ENCODE results near the gene CSNK1D.

The CSNK1D gene

DNA sequence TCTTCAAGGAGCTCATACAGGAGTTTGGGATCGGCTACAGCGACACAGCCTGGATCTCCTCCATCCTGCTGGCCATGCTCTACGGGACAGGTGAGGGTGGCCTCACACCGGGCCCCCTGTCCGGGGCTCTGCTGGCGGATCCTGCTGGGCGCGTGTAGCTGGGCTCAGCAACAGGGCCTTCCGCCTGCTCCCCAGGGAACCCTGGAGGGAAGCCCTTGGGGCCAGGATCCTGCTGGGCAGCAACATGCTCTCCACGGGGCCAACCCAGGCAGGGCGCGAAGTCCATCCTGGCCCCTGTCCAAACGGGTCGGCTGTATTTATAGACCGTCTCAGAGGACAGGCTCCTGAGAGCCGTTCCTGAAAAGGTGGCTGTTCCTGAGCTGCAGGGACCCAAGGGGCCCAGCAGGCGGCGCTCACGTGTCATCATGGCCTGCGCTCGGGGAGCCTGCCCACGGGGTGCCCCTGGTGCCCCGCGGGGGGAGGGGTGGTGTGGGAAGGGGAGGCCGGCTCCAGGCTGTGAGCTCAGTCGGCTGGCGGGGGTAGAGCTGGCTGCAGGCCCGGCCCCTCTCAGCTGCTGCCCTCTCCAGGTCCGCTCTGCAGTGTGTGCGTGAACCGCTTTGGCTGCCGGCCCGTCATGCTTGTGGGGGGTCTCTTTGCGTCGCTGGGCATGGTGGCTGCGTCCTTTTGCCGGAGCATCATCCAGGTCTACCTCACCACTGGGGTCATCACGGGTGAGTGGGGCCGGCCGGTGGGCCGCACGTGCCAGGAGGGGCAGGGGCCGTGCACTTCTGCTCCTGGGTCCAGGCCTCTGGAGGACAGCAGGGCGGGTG is 37.1 kb downstream of the CSNK1D start (continued):
- TF ChIP-seq, protein P1, sequence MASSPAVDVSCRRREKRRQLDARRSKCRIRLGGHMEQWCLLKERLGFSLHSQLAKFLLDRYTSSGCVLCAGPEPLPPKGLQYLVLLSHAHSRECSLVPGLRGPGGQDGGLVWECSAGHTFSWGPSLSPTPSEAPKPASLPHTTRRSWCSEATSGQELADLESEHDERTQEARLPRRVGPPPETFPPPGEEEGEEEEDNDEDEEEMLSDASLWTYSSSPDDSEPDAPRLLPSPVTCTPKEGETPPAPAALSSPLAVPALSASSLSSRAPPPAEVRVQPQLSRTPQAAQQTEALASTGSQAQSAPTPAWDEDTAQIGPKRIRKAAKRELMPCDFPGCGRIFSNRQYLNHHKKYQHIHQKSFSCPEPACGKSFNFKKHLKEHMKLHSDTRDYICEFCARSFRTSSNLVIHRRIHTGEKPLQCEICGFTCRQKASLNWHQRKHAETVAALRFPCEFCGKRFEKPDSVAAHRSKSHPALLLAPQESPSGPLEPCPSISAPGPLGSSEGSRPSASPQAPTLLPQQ (tag by site-specific recombination; IDR thresholded peaks at IDR 0.05) = 0 out of 2 replicates have a peak, but pooled peaks have one; percentile 36
- TF ChIP-seq, protein P2, sequence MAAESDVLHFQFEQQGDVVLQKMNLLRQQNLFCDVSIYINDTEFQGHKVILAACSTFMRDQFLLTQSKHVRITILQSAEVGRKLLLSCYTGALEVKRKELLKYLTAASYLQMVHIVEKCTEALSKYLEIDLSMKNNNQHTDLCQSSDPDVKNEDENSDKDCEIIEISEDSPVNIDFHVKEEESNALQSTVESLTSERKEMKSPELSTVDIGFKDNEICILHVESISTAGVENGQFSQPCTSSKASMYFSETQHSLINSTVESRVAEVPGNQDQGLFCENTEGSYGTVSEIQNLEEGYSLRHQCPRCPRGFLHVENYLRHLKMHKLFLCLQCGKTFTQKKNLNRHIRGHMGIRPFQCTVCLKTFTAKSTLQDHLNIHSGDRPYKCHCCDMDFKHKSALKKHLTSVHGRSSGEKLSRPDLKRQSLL (tag by site-specific recombination; IDR thresholded peaks at IDR 0.05) = peak; percentile 76
- TF ChIP-seq GLIS2 (tag by site-specific recombination; IDR thresholded peaks at IDR 0.05) (peak; percentile 98), ZNF266 (tag by site-specific recombination; IDR thresholded peaks at IDR 0.05; ENCODE audit: low read depth) (no peak), ZSCAN30 (tag by site-specific recombination; IDR thresholded peaks at IDR 0.05) (peak; percentile 83), ZNF707 (tag by site-specific recombination; IDR thresholded peaks at IDR 0.05) (no peak), ZNF560 (tag by site-specific recombination; IDR thresholded peaks at IDR 0.05; ENCODE audit: borderline replicate concordance) (no peak), REST (tag by site-specific recombination; IDR thresholded peaks at IDR 0.05) (0 out of 2 replicates have a peak, but pooled peaks have one; percentile 34), FEZF1 (tag by site-specific recombination; IDR thresholded peaks at IDR 0.05) (no peak), ZNF513 (tag by site-specific recombination; IDR thresholded peaks at IDR 0.05) (no peak), GLIS1 (tag by site-specific recombination; IDR thresholded peaks at IDR 0.05) (peak; percentile 98), ZNF596 (tag by site-specific recombination; IDR thresholded peaks at IDR 0.05) (0 out of 2 replicates have a peak, but pooled peaks have one; percentile 11), YY2 (tag by site-specific recombination; IDR thresholded peaks at IDR 0.05) (no peak; the same call in 1 of the 2 replicates), KLF7 (tag by site-specific recombination; IDR thresholded peaks at IDR 0.05; ENCODE audit: borderline replicate concordance) (no peak), ZNF501 (tag by site-specific recombination; IDR thresholded peaks at IDR 0.05) (no peak), SP7 (tag by site-specific recombination; IDR thresholded peaks at IDR 0.05) (peak; percentile 32; the same call in 1 of the 2 replicates), ZNF521 (tag by site-specific recombination; IDR thresholded peaks at IDR 0.05) (no peak), SP3 (tag by site-specific recombination; IDR thresholded peaks at IDR 0.05) (no peak), ZNF561 (tag by site-specific recombination; IDR thresholded peaks at IDR 0.05; ENCODE audit: borderline replicate concordance) (peak; percentile 50; the same call in 1 of the 2 replicates), ZEB2 (tag by site-specific recombination; IDR thresholded peaks at IDR 0.05) (peak; percentile 40; the same call in 1 of the 2 replicates), ZNF138 (tag by site-specific recombination; IDR thresholded peaks at IDR 0.05; ENCODE audit: borderline replicate concordance) (no peak), ZNF48 (tag by site-specific recombination; IDR thresholded peaks at IDR 0.05) (no peak)
- TF ChIP-seq, protein P3, sequence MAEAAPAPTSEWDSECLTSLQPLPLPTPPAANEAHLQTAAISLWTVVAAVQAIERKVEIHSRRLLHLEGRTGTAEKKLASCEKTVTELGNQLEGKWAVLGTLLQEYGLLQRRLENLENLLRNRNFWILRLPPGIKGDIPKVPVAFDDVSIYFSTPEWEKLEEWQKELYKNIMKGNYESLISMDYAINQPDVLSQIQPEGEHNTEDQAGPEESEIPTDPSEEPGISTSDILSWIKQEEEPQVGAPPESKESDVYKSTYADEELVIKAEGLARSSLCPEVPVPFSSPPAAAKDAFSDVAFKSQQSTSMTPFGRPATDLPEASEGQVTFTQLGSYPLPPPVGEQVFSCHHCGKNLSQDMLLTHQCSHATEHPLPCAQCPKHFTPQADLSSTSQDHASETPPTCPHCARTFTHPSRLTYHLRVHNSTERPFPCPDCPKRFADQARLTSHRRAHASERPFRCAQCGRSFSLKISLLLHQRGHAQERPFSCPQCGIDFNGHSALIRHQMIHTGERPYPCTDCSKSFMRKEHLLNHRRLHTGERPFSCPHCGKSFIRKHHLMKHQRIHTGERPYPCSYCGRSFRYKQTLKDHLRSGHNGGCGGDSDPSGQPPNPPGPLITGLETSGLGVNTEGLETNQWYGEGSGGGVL (tag by site-specific recombination; IDR thresholded peaks at IDR 0.05) = peak; percentile 94
- TF ChIP-seq, protein P4, sequence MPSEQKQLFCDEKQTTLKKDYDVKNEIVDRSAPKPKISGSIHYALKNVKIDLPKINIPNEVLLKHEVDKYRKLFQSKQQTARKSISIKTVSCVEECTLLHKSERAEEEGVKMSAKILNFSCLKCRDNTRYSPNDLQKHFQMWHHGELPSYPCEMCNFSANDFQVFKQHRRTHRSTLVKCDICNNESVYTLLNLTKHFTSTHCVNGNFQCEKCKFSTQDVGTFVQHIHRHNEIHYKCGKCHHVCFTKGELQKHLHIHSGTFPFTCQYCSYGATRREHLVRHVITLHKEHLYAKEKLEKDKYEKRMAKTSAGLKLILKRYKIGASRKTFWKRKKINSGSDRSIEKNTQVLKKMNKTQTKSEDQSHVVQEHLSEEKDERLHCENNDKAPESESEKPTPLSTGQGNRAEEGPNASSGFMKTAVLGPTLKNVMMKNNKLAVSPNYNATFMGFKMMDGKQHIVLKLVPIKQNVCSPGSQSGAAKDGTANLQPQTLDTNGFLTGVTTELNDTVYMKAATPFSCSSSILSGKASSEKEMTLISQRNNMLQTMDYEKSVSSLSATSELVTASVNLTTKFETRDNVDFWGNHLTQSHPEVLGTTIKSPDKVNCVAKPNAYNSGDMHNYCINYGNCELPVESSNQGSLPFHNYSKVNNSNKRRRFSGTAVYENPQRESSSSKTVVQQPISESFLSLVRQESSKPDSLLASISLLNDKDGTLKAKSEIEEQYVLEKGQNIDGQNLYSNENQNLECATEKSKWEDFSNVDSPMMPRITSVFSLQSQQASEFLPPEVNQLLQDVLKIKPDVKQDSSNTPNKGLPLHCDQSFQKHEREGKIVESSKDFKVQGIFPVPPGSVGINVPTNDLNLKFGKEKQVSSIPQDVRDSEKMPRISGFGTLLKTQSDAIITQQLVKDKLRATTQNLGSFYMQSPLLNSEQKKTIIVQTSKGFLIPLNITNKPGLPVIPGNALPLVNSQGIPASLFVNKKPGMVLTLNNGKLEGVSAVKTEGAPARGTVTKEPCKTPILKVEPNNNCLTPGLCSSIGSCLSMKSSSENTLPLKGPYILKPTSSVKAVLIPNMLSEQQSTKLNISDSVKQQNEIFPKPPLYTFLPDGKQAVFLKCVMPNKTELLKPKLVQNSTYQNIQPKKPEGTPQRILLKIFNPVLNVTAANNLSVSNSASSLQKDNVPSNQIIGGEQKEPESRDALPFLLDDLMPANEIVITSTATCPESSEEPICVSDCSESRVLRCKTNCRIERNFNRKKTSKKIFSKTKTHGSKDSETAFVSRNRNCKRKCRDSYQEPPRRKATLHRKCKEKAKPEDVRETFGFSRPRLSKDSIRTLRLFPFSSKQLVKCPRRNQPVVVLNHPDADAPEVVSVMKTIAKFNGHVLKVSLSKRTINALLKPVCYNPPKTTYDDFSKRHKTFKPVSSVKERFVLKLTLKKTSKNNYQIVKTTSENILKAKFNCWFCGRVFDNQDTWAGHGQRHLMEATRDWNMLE (tag by site-specific recombination; conservative IDR thresholded peaks at IDR 0.05; ENCODE audit: low read depth) = no peak
